Retina (tissue), 1 donor: Measurements from ENCODE around the gene SARM1.

Experiments
- DNase-seq: peaks from one replicate; pipeline ENCODE4 v3.0.0-alpha.2; 2016

The SARM1 gene

DNA sequence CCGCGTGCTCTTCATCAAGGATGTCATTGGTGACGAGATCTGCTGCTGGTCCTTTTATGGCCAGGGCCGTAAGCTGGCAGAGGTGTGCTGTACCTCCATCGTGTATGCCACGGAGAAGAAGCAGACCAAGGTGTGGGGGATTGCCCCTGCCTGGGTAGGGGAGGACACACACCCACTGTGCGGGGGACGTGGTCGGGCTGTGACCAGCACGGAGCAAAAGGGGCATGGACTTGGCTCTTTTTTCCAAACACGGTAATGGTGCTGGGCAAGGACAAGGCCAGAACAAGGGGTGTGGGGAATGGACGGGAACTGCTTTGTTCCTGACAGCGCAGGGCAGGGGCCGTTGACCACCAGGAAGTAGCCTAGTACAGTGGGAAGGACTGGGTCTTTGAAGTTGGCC lies 29.2 kb upstream of the SARM1 start:
- DNase-seq: no peak

DNA sequence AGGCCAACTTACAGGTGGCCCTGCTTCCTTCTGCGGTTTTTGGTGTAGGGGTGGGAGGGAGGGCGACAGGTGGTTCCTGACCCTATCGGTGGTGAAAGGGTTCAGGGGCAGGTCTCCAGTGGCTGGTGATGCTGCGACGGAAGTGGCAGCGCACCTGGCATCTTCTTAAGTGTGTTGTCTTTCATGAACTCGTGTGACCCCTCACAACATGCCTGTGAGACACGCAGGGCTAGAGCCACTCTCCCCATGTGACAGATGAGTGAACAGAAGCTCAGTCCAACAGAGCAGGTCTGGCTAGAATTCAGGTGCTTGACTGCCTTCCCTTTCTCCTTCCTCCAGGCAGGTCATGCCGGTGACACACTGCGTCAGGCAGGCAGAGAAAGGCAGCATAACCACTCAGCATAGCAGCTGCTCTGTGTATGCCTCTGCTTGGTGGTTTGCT lies 28.0 kb upstream of the SARM1 start:
- DNase-seq: no peak

DNA sequence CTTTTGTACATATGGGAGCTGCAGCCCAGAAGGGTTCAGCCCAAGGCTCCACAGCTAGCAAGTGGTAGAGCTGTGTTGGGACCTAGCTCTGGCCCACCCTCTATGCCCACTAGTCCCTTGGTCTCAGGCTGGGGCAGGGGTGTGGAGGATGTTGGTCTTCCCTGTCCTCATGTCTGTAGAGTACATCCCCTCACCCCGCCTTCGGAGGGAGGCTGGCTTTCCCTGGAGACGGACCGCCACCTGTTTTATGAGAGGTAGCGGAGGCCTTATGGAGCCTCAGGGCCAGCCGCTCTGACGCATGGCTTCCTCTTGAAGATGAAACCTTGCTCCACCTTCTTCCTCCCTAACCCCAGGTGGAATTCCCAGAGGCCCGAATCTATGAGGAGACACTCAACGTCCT lies 27.5 kb upstream of the SARM1 start:
- DNase-seq: no peak

DNA sequence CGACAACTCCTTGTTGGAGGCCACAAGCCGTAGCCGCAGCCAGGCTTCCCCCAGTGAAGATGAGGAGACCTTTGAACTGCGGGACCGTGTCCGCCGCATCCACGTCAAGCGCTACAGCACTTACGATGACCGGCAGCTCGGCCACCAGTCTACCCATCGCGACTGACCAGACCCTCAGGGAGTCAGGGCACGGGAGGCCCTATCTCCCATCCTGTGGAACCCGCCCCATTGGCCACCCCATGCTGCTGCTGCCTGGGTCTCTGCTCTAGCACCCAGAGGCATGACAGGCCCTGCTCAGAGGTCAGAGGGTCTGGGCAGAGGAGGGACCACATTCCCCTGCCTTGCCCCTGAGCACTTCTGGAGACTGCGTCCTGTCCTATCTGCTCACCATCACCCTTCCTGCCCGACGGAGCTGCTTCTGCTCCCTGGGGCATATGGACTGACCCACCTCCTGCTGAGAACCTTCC lies 27.0 kb upstream of the SARM1 start:
- DNase-seq: no peak

DNA sequence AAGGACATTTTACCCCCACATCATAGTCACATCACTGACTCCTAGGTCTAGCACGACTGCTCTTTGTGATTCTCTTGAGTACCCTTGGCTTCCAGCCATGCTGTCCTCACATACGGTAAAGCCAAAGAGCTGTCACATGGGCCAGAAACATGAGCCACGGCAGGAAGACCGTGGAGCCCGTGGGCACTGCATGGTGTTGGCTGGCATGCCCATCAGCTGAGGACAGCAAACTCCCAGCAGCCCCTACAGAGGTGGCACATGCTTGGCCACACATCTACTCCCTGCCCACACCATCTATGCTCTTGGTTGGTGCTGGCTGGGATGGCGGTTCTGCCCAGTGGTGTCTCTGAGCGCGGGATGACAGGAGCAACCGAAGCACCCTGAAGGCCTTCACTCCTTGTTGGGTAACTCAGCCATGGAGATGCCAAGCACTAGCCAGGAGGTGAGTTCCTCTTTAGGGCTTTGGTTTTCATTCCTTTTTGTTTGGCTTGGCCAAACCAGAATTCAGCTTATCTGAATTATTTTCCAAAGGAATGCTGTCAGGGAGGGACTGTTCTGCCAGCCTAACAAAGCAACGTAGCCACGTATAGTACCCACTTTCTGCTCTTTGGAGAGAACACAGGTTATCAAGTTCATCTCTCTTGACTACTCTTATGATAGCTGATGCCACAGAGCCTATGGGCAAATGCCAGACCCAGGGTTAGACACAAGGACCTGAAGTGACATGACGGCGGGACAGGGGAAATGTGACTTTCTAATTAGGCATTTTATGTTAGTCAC lies 25.9 kb upstream of the SARM1 start:
- DNase-seq: no peak

DNA sequence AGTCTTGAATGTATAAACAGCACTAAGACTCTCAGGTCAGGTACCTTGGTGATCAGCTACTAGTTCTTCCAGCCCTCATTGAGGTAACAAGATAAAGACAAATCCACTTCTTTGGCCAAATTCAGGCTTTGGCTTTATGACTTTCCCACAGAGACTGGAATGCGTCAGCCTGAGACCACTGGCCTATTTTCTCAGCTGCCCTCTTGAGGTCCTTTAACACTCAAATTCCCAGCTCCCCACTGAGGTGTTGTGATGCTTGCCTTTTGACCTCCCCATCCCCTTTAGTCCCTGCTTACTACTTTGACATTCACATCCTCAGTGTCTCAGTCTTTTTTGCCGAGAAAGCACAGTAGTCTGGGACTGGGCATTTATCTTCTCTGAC lies 25.3 kb upstream of the SARM1 start:
- no peak for DNase-seq

DNA sequence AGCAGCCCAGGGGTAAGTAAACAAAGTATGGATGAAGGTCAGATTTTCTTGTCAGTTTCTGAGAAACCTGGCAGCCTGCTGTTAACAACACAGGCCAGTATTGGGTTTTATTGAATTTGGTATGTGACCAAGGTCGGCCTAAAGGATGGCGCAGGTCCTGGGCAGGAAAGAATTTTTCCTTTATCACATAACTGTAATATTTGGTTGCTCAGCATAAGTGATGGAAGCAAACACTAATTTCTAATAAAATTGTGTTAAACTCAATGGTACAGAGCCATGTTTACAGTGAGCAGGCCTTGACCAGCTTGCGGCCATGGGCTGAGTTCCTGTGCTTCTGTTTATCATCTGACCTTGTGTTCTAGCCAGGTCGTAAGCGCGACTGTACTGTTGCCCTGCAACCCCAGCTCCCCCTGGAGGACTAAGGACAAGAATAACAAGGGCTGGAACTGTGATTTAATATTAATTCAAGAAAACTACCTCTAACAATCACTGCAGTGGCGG lies 24.7 kb upstream of the SARM1 start:
- no peak for DNase-seq

DNA sequence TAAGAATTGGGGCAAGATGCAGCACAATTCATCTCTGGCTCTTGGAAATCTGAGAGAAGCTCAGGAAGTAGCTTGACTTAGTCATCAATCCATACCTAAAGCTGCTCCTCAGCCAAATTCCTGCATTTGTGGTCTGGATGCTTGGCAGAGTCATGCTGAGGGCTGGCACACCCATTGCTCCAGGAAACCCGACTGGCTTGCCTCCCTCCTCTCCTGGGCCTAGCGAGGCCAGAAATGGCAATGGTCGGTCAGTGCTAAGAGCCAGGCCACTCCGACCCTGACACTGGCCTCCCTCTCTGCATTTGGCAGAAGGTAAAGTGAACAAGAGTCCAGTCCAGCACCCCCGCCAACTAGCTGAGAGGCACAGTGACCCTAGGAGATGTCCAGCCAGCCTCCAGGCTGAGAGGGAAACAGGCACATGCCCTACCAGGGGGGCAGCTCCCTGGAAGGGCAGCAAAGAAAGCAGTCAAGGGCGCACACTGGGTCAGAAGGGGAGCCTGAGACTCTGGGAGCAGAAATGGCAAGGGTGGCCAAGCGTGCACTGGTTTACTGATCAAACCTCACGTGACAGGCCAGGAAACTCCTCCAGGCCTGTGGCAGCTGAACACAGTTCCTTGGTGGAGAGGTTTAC lies 24.1 kb upstream of the SARM1 start:
- no peak for DNase-seq

DNA sequence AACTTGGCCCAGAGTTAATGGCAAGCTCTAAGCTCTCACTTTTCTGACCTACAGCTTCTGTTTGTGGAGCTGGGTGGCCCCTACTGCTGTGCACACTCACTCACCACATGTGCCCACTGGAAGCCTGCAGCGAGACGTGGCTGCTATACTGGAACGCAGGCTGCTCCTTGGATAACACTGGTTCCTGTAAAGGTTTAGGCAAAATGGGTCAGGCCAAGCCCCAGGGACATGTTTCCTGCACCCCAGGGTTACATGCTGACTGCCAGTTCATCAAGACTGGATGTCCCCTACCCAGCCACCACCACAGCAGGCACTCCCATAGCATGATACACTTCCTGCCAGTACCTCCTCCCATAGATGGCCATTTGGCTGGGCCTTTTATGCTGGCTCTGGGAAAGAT lies 22.5 kb upstream of the SARM1 start:
- no peak for DNase-seq

DNA sequence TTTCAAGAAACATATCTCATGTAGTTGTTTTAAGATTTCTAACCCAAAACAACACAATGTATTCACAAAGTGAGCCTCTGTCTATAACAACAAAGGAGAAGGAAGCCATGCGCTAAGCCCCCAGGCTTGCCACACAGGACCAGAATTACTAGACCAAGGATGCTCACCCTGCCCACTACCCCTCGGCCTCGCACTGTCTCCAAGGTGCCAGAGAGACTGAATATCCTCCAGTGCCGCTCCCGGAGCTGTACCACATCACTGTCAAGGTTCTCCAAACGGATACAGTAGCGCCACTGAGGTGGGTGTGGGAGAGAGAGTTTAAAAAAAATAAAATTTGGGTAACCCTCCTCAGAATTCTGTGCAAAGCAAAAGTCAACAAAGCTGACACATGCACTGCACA lies 21.2 kb upstream of the SARM1 start:
- DNase-seq: no peak

DNA sequence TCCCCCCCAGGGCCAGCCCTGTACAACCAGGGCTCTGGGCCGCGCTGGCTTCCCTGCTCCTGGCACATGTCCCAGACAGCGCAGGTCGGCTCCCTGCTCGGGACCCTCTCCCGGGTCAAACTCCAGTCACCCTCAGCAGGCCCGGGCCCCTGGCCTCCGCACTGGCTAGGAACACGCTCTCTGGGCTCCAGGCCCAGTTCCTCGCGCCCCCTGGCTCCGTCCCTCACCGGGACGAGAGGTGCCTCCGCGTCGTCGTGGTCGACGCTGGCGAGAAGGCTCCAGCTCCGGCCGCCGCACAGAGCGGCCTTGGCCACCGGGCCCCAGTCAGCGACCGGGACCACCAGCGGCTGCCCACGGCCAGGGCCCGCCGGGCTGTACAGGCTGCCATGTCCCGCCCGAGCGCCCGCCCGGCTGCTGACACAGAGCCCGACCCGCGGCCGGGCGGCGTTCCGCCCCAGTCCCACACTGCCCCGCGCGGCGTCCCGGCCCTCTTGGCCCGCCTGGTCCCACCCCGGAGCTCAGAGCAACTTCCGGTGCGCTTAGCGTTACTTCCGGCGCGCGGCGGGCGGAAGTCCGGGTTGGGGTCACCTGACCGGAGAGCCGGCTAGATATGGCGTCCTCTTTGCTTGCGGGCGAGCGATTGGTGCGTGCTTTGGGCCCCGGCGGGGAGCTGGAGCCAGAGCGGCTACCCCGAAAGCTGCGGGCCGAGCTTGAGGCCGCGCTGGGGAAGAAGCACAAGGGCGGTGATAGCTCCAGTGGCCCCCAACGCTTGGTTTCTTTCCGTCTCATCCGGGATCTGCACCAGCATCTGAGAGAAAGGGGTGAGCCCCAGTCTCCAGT lies 14.2 kb upstream of the SARM1 start, which contains the start of gene POLDIP2:
TSS of gene POLDIP2 (minus strand) at position 467 of the 840 bp plus-strand sequence. CDS start at position 388, 79 bp downstream.
- DNase-seq: peak; percentile 96

DNA sequence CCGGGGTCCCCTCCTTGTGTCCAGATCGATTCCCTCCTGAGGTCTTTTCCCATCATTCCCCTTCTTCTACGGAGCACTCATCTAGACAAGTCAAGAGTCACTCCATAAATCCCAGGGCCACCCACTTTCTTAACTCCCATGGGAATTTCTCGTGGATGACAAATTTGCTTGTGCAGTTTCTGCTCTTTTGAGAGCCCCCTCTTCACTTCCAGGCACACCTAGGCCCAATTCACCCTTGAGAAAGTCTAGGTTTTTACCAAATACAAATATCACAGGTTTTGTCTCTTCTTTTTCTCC lies 13.6 kb upstream of the SARM1 start:
- DNase-seq: no peak

DNA sequence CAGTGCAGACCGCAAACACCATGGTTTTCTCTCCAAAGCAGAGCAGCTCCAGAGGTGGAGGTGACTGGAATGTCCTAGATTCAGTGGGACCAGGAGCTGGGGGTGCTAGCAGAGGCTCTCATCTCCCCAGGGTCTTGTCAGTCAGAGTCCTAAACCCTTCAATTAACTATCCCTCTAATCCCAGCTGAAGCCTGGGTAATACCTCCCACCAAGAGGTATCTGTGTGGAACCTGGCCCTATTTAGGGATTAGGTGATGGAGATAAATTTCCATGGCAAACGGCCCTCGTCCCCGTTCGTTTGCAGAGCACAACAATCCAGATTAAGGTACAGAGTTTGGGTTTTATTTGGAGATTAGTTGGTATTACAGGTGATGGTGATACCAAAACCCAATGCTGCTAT lies 8.3 kb upstream of the SARM1 start:
- DNase-seq: no peak

DNA sequence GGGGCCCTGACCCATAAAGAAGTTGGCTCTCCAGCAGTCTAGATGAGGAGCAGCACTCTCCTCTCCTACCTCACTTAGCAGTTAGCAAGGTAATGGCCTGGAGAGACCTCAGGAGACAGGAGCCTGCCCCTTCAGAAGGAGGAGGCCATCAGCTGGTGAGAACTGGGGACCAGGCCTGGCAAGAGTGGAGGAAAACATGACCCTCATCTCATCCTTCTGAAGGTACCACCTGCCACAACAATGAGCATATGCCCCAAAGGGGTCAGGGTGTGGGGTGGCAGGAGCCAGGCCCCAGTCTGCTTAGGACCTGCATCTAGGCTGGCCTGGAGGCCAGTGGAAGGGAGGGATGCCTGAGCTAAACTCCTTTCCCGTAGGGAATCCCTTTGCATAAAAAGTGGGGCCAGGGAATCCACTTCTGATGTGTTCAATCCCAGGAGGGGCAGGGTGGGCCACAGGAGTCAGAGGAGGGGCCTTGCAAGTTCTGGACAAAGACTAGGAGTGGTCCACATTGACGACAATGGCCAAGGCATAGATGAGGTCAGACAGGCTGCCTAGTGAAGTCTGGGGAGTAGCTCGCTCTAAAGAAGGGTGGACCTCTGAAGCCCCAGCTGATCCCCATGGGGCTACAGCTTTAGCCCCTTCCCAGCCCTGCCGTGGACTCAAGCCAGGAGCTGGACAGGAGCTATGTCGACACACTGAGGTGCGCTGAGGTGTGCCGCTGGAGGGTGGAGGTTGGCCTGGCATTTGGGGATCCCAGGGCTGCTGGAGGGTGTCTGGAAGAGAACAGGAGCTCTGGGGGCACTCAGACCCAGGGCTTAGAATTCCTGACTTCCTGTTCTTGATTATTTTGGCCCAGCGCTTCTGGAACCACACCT lies 7.5 kb upstream of the SARM1 start:
- DNase-seq: no peak

DNA sequence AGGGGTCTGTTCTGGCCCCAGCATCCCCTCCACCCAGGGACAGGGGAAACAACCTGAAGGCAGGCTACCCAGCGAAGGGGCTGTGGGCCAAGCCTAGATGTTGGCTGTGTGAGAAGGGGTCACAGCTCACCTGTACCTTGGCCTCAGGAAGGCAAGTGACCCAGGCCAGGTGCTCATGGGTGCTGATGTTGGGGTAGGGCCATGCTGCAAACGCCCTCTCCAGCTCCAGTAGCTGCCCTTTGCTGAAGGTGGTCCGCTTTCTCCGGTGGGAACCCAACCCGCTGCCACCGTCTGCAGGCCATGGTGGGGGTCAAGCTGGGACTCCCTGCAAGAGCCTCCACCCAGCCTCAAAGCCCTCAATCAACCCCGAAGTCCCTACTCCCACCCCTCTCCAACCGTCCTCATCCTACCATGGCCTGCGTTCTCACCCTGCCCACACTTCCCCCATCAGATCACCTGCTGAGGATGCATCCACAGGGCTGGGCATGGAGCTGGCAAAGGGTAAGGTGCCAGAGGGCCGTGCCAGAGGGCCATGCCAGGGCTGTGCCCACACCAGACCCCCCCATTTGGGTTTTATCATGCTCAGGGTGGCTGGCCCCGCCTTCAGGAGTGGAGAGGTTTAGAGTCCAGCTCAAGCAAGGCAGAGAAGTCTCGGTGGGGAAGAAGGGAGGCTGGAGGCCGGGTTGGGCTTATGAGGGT lies 6.7 kb upstream of the SARM1 start, which contains the start of gene SEBOX:
TSS of gene SEBOX (minus strand) at position 535 of the 699 bp plus-strand sequence. CDS start at position 487, 48 bp downstream.
- DNase-seq: no peak

DNA sequence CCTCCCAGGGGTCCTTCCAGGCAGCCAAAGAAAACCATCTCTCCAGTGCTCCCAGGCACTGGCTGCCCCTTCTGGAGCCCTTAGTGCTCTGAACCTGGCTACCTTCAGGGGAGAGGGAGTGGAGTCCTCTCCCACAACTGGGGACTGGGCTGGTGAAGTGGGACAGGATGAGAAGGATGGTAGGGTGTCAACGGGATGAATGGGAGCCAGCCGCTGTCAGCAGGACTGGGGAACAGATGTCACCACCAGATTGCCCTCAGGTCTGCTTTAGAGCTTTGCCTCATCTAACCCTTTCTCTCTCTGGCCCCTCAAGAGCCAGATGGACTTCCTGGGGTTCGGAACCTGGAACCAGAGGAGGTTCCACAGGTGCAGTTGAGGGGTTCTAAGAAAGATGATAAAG lies 6.0 kb upstream of the SARM1 start:
- DNase-seq: no peak

DNA sequence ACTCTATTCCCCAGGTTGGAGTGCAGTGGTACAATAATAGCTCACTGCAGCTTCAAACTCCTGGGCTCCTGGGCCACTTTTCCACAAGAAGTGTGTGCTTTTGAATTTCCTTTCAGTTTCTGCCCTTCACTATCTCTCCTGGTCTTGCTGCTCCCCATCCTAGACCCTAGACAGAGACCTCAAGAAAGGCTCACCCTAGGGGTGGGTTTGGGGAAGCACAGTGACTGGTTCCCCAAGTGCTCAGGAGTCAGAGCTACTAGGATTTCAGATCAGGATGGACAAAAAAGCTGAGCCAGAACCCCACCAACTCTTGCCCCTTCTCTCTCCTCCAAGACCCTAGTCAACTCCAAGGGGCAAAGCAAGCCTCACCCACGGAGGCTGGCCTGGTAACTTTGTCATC lies 4.9 kb upstream of the SARM1 start:
- no peak for DNase-seq

DNA sequence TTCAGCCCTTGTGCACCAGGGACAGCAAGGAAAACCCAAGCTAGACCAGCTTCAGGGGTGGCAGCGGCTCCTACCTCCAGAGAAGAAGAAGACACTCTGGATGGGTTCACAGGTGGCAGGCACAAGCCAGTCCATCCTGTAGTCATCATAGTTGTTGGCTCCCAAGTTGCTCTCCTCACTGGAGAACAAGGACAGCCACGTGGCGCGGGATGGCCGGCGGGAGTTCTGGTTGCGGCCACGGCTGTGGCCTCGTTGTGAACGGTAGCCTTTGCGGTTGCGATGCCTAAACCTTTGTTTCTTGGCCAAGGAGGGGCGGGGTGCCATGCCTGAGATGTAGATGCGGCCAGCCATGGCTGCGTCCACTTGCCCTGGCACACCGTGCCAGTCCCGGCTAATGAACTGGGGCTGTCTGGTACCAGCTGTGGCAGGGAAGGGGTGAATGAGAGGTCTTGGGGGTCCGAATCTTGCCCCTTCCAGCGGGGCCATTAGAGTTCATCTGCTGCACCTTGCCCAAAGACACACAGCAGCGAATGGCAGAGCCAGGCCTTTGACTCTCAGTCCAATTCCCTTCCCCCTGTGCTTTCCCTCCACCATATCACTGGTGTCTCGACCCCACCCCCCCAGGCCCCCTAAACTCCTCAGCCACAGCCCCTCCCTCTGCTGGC lies 3.7 kb upstream of the SARM1 start:
- DNase-seq: no peak

DNA sequence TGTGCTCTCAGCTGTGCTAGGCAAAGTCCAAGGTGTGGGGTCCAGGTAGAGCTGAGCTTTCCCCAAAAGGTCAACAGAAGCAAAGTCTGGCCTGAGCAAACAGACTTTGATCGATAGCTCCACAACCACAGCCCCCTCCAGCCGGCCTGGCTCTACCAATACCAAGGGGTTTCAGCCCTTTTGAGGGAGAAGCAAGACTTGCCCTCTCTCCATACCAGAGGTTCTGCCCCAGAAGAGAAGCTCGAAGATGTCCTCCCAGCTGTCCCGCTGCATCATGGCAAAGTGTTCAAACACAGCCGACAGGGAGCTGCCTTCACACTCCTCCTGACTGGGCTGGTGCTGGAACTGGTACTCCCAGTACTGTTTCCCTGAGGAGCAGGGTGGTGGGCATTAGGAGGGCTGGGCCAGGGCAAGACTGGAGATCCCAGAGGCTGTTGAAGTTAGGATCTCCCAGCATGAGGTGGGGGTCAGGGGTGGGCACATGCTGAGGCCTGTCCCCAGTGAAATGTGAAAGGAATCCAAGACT lies 3.1 kb upstream of the SARM1 start:
- no peak for DNase-seq

DNA sequence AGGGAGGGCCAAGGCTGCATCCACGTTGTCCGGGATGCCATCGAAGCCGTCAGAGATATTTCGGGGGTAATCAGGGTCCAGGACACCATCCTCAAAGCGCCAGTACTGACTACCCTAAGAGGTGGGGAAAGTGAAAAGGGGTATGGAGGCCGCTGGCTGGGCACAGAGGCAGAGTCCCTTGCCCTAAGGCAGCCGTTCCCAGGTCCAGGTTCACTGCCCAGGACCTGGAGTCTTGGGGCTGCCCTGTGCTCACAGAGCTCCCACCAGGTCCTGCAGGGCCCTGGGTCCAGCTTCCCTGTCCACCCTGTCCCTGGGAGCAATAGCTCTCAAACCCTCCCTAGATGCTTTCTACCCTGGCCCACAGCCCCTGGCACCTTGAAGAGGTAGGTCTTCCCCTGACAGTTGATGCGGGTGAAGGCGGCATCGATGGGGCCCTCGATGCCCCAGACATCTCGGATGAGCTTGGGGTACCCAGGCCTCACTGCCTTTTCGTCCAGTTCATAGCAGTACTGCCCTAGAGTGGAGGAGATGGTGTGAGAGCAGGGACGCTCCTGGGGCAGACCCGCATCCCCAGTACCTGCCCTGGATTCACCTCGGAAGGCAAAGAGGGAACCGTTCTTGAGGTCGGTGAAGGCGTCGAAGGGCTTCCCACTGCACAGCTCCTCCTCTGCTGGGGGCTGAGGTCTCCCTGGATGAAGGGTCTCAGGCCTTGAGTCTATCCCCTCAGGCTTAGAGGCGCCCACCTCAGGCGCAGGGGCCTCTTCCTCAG lies 2.4 kb upstream of the SARM1 start:
- DNase-seq: no peak
